HG03558 (cell line): ENCODE data around the gene CLDN10.

ENCODE experiments used
- ATAC-seq: cut with Tn5 transposase; IDR thresholded peaks from one replicate; pipeline ENCODE4 v1.9.1; 2021; ENCODE audit warnings: moderate number of reproducible peaks; ENCODE audit not compliant: unreplicated experiment; ENCODE audit errors: extremely low read depth

The CLDN10 gene

DNA sequence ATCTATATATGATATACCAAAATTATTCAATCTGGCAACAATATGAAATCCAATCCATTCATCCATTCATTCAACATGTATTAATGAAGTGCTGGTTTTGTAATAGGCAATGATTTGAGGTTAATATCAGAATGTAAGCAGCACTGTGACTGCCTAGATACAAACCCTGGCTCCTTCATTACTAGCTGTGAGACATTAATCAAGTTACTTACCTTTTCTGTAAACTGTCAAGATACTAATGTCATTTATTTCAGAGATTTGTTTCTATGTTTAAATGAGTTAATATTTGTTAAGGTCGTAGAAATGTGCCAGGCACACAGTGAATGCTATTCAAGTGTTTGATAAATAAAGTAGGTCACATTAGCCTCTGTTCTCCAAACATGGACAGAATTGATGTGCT is 40.9 kb downstream of the CLDN10 start:
- ATAC-seq, result no peak

DNA sequence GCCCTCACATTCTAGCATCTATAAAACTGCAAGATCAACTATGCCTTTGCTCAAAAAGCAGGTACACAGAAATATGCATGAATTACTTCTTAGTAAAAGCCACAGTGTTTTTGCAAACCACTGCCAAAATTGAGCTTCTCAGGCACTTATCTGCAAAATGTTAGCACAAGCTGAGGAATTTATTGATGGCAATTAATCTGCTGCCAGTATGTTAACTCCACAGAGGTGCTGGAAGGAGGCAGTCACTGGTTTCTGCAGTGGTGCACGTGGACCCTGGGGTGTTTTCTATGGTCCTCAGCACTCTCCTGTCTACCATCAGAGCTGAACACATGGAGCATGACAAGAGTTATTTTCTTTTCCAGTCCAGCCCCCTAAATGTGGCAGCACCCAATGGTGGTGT is 44.2 kb downstream of the CLDN10 start:
- ATAC-seq, result no peak

DNA sequence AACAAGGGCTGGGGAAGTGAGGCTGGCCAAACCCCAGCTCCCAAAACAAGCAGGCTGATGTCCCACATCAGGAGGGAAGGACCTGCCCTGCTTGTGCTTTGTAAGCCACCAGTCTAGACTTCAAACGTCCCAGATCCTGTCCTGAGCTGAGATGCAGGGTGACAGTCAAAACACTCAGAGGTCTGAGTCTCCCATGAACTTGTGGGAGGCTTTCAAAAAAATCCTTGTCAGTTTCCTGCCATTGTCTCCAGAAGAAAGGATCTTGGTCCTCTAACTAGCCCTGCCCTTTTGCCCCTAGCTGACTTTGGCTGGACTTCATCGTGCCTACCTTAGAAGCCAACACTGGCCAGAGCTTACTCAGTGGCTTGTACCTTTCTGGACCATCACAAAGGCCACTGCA is 48.7 kb downstream of the CLDN10 start:
- ATAC-seq, result no peak

DNA sequence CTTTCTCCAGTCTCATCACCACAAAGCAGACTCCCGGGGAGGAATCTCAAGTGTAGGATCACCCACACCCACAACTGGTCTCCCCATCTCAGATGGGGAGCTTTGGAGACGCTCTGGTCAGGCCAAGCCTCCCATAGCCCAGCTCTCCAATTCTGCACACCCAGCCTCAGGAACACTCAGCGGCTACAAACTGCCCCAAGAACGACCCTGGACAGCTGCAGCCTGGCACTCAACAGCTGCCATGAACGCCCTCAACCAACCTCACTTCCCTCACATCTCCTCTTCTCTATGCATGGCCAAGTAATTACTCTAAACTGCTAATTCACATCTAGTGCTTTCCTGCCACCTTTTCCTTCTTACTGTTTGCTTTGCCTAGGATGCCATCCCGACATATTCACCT is 49.4 kb downstream of the CLDN10 start:
- ATAC-seq, result no peak

DNA sequence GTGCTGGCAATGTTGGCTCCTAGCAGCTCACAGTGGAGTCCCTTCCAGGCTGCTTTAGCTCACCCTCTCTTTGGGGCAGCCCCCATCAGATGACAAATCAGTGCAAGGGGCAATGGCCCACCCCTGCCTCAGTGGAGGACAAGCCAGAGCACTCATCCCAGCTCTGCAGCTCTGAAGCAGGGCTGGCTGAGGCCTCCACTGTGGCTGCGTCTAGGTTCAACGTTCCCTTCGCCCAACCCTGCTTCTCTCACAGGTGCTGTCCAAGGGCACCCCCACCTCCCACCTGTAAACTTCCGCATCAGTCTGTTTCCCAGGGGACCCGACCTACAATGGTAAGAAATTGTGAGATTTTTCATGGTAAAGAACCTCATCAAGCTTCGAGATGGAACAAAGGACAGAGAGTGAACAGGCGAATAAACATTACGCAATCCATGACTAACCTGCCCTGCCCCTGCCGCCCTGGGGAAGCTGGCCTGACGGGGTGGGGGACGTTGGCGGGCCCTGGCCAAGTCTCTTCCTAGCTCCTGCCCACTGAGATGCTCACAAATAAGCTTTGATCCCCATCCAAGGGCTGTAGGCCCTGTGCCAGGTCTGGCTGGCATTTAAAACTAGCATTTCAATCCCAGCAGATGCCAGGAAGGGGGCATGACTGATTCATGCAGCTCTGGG is 51.5 kb downstream of the CLDN10 start:
- ATAC-seq, result no peak

DNA sequence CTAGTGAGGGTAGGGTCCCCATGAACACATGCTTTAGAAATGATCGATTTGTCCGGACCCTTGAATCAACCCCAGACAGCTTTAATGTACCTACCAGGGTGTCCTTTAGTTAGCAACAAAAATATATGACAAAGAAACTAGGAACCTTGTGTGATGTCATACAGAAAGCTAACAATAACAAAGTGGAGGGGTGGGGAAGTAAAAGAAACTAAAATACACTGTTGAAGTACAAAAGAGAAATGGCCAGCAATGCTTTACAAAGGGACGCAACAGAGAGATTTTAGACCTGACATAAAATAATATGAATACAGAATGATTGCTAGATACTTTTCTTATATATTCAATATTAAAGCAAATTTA is 52.0 kb downstream of the CLDN10 start:
- ATAC-seq, result no peak

DNA sequence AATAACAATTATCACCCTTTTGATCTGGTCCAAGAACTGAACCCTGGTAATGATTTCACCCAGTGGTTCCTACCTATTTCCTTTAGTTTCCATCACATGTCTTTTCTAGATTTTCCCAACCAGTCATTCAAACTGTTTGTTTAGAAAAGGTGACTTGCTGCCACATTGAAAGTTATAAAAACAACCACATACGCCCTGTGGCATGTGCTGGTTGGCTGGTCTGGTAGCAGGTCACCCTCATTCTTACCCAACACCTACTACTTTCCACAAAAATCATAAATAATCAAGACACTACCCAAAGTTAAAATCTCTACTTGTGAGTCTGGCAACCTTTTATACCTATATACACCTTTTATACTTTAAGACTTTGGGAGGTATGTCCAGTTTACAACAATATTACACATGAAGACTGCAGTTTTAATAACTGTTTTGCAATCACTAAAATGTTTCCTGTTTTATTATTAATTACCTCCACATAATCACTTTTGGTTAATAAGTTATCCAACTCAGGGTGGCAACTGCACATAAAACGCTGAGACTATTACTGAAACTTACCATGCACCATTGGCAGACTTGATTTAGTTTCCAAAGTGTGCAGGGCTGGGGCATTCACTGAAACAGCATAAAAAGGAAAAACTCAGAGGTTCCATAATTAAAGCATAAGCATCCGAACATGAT is 53.1 kb downstream of the CLDN10 start:
- no peak for ATAC-seq

DNA sequence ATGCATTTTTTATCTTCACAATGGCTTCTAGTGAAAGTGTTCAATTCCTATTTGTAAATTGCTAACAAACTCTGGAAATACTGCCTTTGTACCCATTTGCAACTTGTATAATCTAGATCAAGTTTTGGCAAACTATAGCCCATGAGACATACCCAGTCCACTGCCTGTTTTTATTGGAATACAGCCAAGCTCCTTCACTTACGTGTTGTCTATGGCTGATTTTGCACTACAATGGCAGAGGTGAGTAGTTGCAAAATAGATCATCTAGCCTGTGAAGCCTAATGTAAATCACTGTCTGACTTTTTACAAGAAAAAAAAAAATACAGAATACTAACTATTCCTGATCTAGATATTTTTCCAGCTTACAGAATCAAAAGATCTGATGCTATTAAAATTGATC is 54.8 kb downstream of the CLDN10 start:
- ATAC-seq, result no peak

DNA sequence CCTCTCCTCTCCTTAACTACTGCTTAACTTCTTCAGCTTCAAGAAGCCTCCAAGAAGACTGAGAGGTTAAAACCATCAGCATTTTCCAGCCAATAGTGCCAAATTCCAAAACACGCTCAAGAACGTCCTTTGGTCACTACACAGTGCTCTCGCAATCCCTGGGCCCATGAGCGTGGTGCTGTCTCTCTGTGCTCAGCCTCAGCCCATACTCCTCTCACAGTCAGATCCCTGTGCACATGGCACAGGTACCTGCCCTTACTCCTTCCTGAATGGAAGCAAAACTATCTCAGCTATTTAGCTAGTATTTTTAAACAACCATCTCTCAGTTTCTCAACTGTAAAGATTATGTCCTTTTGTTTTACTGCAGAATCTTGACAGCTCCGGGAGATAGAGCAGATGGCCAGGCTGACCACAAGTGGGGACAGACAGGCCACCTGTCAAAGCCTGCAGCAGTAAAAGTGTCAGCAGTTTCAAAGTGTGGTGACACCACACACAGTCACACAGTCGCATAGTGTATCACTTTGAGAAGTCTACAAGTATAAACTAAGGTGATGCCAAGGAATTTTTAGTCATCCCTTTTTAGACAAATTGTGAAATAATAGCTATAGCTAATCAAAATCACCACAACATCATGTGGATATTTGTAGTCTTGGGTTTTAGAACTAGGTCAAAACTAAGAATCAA is 56.3 kb downstream of the CLDN10 start:
- ATAC-seq, result no peak

DNA sequence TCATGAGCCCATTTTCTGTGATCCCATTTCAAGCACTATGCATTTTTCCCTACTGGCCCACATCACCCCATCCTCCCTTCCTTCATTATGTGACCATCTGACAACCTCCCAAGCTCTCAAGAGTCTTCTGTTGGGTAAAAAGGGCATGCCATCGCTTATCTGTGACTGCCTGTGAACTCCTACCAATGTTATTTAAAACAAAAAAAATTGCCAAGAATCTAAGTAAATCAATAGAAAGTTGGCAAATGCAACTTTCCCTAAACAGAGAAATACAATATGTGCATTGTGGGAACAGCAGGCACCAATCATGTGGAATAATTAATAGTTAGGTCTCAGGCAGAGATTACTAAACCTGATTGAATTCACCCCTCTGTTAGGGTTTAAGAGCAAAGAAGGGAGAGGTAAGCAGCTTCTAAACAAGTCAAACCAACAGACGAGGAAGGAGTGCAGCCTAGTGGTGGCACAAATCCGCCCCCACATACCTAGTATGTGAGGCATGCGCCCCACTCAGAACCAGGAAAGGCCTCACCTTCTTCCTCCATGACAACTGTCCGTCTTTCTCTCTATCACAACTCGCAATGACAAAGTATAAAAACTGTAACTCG is 62.2 kb downstream of the CLDN10 start:
- ATAC-seq, result no peak

DNA sequence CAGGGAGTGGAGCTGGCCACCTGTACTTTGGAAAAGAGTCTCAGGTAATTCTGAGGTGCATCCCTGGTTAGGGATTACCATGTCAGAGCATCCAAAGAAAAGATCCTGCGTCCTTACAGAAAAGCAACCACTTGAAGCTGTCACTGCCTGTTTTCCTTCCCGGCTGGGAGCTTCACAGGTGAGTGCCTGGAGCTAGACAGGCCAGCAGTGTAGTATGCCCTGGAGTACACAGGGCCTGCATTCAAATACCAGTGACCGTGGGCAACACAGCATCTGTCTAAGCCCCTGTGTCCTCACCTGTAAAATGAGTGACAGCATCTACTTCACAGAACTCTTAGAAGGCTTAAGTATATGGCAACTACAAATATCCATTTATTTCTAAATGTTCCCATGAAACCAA is 63.0 kb downstream of the CLDN10 start:
- no peak for ATAC-seq

DNA sequence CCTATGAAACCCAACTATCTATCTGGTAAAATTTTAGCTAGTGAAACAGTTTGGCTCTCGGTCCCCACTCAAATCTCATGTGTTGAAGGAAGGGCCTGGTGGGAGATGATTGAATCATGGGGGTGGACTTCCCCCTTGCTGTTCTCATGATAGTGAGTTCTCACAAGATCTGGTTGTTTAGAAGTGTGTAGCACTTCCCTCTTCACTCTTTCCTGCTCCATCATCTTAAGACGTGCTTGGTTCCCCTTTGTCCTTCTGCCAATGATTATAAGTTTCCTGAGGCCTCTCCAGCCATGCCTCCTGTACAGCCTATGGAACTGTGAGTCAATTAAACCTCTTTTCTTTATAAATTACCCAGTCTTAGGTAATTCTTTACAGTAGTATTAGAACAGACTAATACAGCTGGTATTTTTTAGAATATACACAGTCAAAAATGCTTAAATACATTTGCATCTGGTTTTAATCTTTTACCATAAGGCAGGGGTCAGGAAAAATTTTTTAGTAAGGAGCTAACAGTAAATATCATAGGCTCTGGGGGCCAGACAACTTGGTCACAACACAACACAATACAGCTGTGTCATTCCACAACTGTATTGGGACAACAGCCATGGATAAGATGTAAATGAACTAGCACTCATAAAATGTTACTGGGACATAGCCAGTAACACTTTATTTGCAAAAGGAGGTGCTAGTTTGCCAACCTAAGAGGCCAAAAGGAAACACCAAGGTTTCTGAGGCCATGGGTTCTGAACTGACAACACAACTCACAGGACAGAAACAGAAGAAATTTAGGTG is 67.7 kb downstream of the CLDN10 start:
- ATAC-seq, result no peak

DNA sequence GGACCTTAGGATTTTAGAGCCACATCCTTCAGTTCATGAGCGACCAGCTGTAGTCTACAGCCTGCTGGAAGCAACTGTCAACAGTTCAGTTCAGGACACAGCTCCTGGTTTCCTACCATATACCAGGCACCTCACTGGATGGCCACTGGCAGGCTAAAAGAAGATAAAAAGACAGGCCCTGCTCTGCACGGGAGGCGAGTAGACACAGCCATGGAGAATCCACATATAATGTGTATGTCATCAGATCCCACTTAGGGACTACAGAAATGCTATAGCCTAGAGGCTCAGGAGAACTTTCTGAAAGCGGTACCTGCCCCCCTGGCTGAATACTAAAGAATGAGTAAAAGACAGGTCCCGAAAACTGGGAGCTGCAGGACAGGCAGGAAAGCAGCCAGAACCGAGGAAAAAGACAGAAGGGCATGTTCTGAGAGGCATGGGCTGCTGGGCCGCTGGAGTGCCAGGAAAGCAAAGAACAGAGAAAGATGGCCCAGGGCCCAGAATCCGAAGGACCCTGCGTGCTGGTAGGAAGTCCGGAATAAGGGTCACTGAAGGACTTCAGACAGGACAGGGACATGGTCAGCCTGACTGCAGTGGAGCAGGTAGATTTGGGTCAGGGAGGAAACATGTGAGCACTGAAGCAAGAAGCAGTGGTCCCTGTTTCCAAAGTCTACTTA is 68.4 kb downstream of the CLDN10 start:
- ATAC-seq, result no peak

DNA sequence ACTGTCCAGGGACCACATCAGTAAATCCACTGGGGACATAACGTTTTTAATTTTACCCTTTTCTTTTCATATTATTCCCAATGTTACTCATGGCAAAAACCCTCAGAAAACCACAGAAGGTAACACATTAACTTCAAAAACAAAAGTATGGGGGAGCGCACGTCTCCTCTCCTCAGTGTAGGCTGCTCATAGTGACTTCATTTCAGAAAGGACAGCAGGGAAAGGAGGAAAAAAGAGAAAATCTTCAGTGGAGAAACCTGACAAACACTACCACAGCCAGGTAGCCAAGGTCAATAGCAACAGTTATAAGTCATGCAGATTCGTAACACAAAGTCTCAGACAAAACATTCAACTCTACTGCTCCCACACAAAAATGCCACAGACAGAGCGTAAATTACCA is 70.6 kb downstream of the CLDN10 start:
- no peak for ATAC-seq

DNA sequence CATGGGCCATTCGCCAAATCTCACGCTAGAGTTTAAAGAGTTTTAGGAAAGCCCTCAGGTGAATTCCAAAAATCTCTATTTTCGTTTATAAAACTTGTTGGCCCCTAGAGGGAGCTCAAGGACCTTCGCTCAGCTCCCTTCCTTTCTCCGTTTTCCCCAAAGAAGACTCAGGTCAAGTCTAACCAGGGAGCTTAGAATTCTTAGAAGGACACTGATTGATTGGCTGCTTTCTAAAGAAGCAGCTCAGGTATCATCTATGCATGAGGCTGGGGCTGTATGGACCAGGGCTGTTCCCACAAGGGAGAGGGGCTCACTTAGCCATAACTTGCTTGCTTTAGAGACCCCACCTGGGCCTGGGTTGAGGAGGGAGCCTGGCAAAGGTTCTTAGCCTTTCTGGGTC is 71.5 kb downstream of the CLDN10 start:
- ATAC-seq, result peak; percentile 52

DNA sequence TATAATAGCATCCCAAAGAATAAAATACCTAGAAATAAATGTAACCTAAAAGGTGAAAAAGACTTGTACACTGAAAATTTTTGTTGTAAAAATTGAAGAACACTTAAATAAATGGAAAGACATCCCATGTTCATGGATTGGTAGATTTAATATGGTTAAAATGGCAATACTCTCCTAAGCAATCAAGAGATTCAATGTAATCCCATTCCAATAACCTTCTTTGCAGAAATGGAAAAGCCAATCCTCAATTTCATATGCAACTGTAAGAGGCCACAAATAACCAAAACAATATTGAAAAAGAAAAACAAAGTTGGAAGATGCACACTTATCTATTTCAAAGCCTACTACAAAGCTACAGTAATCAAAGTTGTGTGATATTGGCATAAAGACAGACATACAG is 74.2 kb downstream of the CLDN10 start:
- ATAC-seq, result no peak

DNA sequence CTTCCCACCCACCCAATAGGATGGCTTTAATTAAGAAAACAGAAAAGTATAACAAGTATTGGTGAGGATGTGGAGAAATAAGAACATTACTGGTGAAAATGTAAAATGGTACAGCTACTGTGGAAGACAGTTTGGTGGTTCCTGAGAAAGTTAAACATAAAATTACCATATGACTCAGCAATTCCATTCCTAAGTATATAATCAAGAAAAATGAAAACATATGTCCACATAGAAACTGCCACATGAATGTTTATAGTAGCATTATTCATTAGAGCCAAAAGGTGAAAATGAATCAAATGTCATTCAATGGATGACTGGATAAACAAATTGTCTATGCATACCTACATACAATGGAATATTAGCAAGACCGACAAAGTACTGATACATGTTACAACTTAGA is 75.1 kb downstream of the CLDN10 start:
- no peak for ATAC-seq

DNA sequence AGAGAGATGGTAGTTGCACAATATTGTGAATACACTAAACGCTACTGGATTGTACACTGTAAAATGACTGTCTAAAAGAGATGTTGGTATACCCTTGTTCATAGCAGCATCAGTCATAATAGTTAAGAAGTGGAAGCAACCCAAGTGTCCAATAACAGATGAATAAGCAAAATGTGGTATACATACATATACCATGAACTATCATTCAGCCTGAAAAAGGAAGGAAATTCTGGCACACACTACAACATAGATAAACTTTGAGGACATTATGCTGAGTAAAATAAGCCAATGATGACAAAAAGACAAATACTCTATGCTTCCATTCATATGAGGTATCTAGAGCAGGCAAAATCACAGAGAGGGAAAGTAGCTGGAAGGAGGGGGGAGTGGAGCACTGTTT is 76.0 kb downstream of the CLDN10 start:
- no peak for ATAC-seq

DNA sequence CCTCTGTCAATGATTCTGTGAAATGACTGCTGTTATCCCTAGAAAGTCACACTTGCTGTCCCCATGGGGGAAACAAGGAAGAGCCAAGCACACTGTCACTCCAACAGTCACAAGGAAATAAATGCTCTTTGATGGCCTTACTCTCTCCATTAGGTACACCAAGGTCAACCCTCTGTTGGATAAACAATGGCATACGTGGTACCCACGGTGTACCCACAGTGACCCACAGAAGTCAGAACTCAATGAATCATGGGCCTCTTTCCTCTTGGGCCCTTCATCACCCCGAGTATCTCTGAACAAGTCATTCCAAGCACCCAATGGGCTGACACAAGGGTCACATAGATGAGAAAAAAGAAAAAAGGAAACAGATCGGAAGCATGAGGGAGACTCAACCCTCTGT is 76.6 kb downstream of the CLDN10 start:
- ATAC-seq, result no peak
